ENCODE results near the gene CCDC107. TPM values are rescaled to one million over a fixed set of nuclear protein-coding genes. Genes with fewer than 3 reads are reported as not detected.
A peak's percentile ranks its signal among the peaks of the same experiment; 100 is the strongest.

Gene CCDC107
- total RNA-seq, 1 experiment from 2014 or later: 12.0 TPM

- H3K4me3 Mint-ChIP-seq: peak overlapping the region; percentile 76 to 79
- Histone ChIP-seq H3K4ac (ENCODE audit: low read depth, low read length) (no peak overlapping the region), H3K4me1 (ENCODE audit: insufficient read depth, low read length) (no peaks in the 10 kb centered on the region; the same call in 1 of the 2 replicates), H4K5ac (ENCODE audit: insufficient read length, low read depth, low read length) (peak overlapping the region; percentile 55), H3K79me1 (ENCODE audit: insufficient read depth, low read depth, low read length, poor library complexity, severe bottlenecking) (no peaks in the 10 kb centered on the region), H3K9ac (ENCODE audit: extremely low read depth, insufficient read length, low read length) (no peak overlapping the region), H3K14ac (ENCODE audit: insufficient read depth, low read length) (peak overlapping the region; percentile 44), H2AFZ (ENCODE audit: low read length) (no peak overlapping the region), H3K79me2 (ENCODE audit: insufficient read depth, low read length) (no peaks in the 10 kb centered on the region), H3K23me2 (ENCODE audit: insufficient read length, low read depth, low read length, poor library complexity, severe bottlenecking) (peaks cover 13% of the 10 kb centered on the region), H3K9me3 (ENCODE audit: control insufficient read depth, low read depth, low read length) (no peaks in the 10 kb centered on the region), H3K56ac (ENCODE audit: insufficient read length, low read depth, low read length) (no peak overlapping the region), H3K23ac (ENCODE audit: insufficient read length, low read depth, low read length) (no peak overlapping the region), H3T11ph (ENCODE audit: low read length) (no peak overlapping the region), H4K8ac (replicated peaks; ENCODE audit: insufficient read length, low read depth, low read length) (peak overlapping the region; percentile 50), H3K18ac (ENCODE audit: insufficient read length, low read depth, low read length) (peak overlapping the region; percentile 69), H2AK5ac (ENCODE audit: insufficient read length, low read length) (no peak overlapping the region), H2BK20ac (ENCODE audit: low read depth, low read length, poor library complexity, severe bottlenecking) (no peak overlapping the region), H2BK15ac (ENCODE audit: low read depth, low read length) (no peak overlapping the region), H3K27ac (ENCODE audit: insufficient read length, low read depth, low read length) (no peak overlapping the region), H2BK12ac (ENCODE audit: insufficient read length, low read depth, low read length) (no peak overlapping the region), H4K20me1 (ENCODE audit: control insufficient read depth, insufficient read depth, insufficient read length) (no peaks in the 10 kb centered on the region), H4K91ac (ENCODE audit: insufficient read length, low read depth, low read length) (no peak overlapping the region), H2BK5ac (ENCODE audit: insufficient read length, low read length) (no peak overlapping the region), H2BK120ac (ENCODE audit: low read depth, low read length, poor library complexity, severe bottlenecking) (no peak overlapping the region), H3K27me3 (ENCODE audit: insufficient read depth, low read length) (peaks cover 4% of the 10 kb centered on the region; the same call in 1 of the 2 replicates), H3K4me2 (ENCODE audit: insufficient read depth, insufficient read length, low read length) (peak overlapping the region; percentile 77)
- TF ChIP-seq CTCF (conservative IDR thresholded peaks at IDR 0.05): no peak
- no peaks in the 10 kb centered on the region for H3K36me3 Mint-ChIP-seq (ENCODE audit: insufficient read depth in 1 of 3, low read depth in 3 of 3)
- no peak overlapping the region; a peak in 2 of 7 replicates for H3K27ac Mint-ChIP-seq
- peaks cover 15 to 18% of the 10 kb centered on the region in 2 experiments for H3K4me1 Mint-ChIP-seq
- peaks cover 42% of the 10 kb centered on the region for H3K27me3 Mint-ChIP-seq (ENCODE audit: low read depth)
- no peaks in the 10 kb centered on the region; a peak in 1 of 5 replicates for H3K9me3 Mint-ChIP-seq
- no peak for DNase-seq
- no CpG with 5 or more reads among the region's 17 CpGs for WGBS (ENCODE audit: extremely low coverage, insufficient read length, low lambda C conversion rate)
Measured at GRCh38 chr9:35615981-35616680, 42.0 kb upstream of the CCDC107 start.

Data from H9 (cell line).